H1 (cell line): ENCODE data around the gene SDHAF2.

Experiments used
- POLR2A ChIP-seq, 2 experiments: IDR thresholded peaks; 1 replicate in 1 of 2; 2 replicates in 1 of 2; pipeline ENCODE4 v1.6.1; 2011; ENCODE audit warnings: low read depth in 2 of 2, low read length in 2 of 2, mild to moderate bottlenecking in 2 of 2; ENCODE audit errors: control extremely low read depth in 1 of 2
- TF ChIP-seq, protein P1 (sequence below), 3 experiments: IDR thresholded peaks; 1 replicate in 2 of 3; 2 replicates in 1 of 3; pipeline versions ENCODE4 v1.5.1 to v1.6.1; 2011; ENCODE audit warnings: low read length in 3 of 3, mild to moderate bottlenecking in 3 of 3, inconsistent platforms in 2 of 3, low read depth in 1 of 3, moderate library complexity in 1 of 3; ENCODE audit not compliant: insufficient read depth in 1 of 3; ENCODE audit errors: control extremely low read depth in 1 of 3

- TF ChIP-seq, protein P1, sequence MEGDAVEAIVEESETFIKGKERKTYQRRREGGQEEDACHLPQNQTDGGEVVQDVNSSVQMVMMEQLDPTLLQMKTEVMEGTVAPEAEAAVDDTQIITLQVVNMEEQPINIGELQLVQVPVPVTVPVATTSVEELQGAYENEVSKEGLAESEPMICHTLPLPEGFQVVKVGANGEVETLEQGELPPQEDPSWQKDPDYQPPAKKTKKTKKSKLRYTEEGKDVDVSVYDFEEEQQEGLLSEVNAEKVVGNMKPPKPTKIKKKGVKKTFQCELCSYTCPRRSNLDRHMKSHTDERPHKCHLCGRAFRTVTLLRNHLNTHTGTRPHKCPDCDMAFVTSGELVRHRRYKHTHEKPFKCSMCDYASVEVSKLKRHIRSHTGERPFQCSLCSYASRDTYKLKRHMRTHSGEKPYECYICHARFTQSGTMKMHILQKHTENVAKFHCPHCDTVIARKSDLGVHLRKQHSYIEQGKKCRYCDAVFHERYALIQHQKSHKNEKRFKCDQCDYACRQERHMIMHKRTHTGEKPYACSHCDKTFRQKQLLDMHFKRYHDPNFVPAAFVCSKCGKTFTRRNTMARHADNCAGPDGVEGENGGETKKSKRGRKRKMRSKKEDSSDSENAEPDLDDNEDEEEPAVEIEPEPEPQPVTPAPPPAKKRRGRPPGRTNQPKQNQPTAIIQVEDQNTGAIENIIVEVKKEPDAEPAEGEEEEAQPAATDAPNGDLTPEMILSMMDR (IDR thresholded peaks at IDR 0.05; ENCODE audit: control extremely low read depth in 1 of 3, insufficient read depth in 1 of 3, low read depth in 1 of 3, low read length in 3 of 3) = no peak
- 0 out of 3 replicates have a peak, but pooled peaks of 1 of the 2 experiments have one; percentile 4 for TF ChIP-seq POLR2A (IDR thresholded peaks at IDR 0.05; ENCODE audit: control extremely low read depth in 1 of 2, low read depth in 2 of 2, low read length in 2 of 2)
Measured at GRCh38 chr11:61445516-61445915, 15.6 kb downstream of the SDHAF2 start.
